Mesenchymal stem cell (in vitro differentiated cells and primary cell): ENCODE results near the gene SF3B3.

Experiments used
- DNase-seq: peaks from one replicate; pipeline ENCODE4 v3.0.0-alpha.2; 2013
- H2AFZ ChIP-seq: one replicate; pipeline ENCODE4 v1.6.1; 2013; ENCODE audit warnings: low read depth, mild to moderate bottlenecking, control low read depth, inconsistent platforms, low read length, moderate library complexity
- H2AK5ac ChIP-seq: 2 replicates; pipeline ENCODE4 v1.6.1; 2013; ENCODE audit warnings: low read length, moderate library complexity, mild to moderate bottlenecking, inconsistent platforms; ENCODE audit not compliant: severe bottlenecking
- H2BK120ac ChIP-seq: one replicate; pipeline ENCODE4 v1.6.1; 2013; ENCODE audit warnings: low read depth, mild to moderate bottlenecking, inconsistent platforms, low read length, moderate library complexity
- H2BK12ac ChIP-seq, 2 experiments: one replicate each; pipeline ENCODE4 v1.6.1; 2013; ENCODE audit warnings: inconsistent platforms in 2 of 2, low read length in 2 of 2, mild to moderate bottlenecking in 2 of 2, moderate library complexity in 2 of 2, control low read depth in 1 of 2
- H2BK15ac ChIP-seq: one replicate; pipeline ENCODE4 v1.6.1; 2013; ENCODE audit warnings: mild to moderate bottlenecking, low read depth, inconsistent platforms; ENCODE audit not compliant: poor library complexity, severe bottlenecking
- H2BK5ac ChIP-seq: 2 replicates; pipeline ENCODE4 v1.6.1; 2013; ENCODE audit warnings: low read depth, mild to moderate bottlenecking, low read length, control low read depth, inconsistent platforms; ENCODE audit not compliant: poor library complexity, severe bottlenecking
- H3K14ac ChIP-seq, 2 experiments: one replicate each; pipeline ENCODE4 v1.6.1; 2013; ENCODE audit warnings: inconsistent platforms in 2 of 2, low read length in 2 of 2, control low read depth in 1 of 2, mild to moderate bottlenecking in 1 of 2, moderate library complexity in 1 of 2
- H3K18ac ChIP-seq, 2 experiments: one replicate each; pipeline ENCODE4 v1.6.1; 2013; ENCODE audit warnings: inconsistent platforms in 2 of 2, low read length in 2 of 2, control low read depth in 1 of 2, low read depth in 1 of 2, mild to moderate bottlenecking in 1 of 2
- H3K23ac ChIP-seq, 2 experiments: one replicate each; pipeline ENCODE4 v1.6.1; 2013; ENCODE audit warnings: inconsistent platforms in 2 of 2, low read length in 2 of 2, mild to moderate bottlenecking in 2 of 2, moderate library complexity in 2 of 2, control low read depth in 1 of 2
- H3K27ac ChIP-seq: 2 replicates; pipeline ENCODE4 v1.5.1; 2013; ENCODE audit warnings: mild to moderate bottlenecking, moderate library complexity, low read length, control low read depth, inconsistent platforms; ENCODE audit not compliant: poor library complexity, severe bottlenecking
- H3K27me3 ChIP-seq, 2 experiments: 2 replicates each; pipeline versions ENCODE4 v1.6.1 to v1.7.0; 2013; ENCODE audit warnings: low read length in 2 of 2, mild to moderate bottlenecking in 2 of 2, moderate library complexity in 2 of 2, control low read depth in 1 of 2, inconsistent platforms in 1 of 2; ENCODE audit not compliant: control insufficient read depth in 1 of 2, insufficient read depth in 1 of 2
- H3K36me3 ChIP-seq, 2 experiments: 2 replicates each; pipeline versions ENCODE4 v1.6.1 to v1.7.0; 2013; ENCODE audit warnings: low read length in 2 of 2, control low read depth in 1 of 2, inconsistent platforms in 1 of 2, low read depth in 1 of 2, mild to moderate bottlenecking in 1 of 2; ENCODE audit not compliant: insufficient read depth in 2 of 2, control insufficient read depth in 1 of 2
- H3K4ac ChIP-seq, 2 experiments: one replicate each; pipeline ENCODE4 v1.6.1; 2013; ENCODE audit warnings: inconsistent platforms in 2 of 2, low read length in 2 of 2, mild to moderate bottlenecking in 2 of 2, moderate library complexity in 2 of 2, control low read depth in 1 of 2, low read depth in 1 of 2
- H3K4me1 ChIP-seq: 2 replicates; pipeline ENCODE4 v1.6.1; 2013; ENCODE audit warnings: low read depth, low read length, control low read depth; ENCODE audit not compliant: control insufficient read depth, insufficient read depth
- H3K4me2 ChIP-seq: 2 replicates; pipeline ENCODE4 v1.6.1; 2013; ENCODE audit warnings: low read length, mild to moderate bottlenecking, inconsistent platforms; ENCODE audit not compliant: poor library complexity, severe bottlenecking
- H3K4me3 ChIP-seq, 2 experiments: 2 replicates each; pipeline versions ENCODE4 v1.5.1 to v1.7.0; 2013; ENCODE audit warnings: low read length in 2 of 2, mild to moderate bottlenecking in 2 of 2, control low read depth in 1 of 2, low read depth in 1 of 2; ENCODE audit not compliant: insufficient read depth in 1 of 2
- H3K79me1 ChIP-seq: replicated peaks from 2 replicates; pipeline ENCODE4 v1.6.1; 2013; ENCODE audit warnings: mild to moderate bottlenecking, control low read depth, low read length, inconsistent platforms; ENCODE audit not compliant: poor library complexity, severe bottlenecking
- H3K9ac ChIP-seq: 2 replicates; pipeline ENCODE4 v1.7.0; 2013; ENCODE audit warnings: mild to moderate bottlenecking, low read length, moderate library complexity
- H3K9me3 ChIP-seq: 2 replicates; pipeline ENCODE4 v1.7.0; 2013; ENCODE audit warnings: mild to moderate bottlenecking, low read length; ENCODE audit not compliant: control insufficient read depth
- H4K8ac ChIP-seq: one replicate; pipeline ENCODE4 v1.6.1; 2013; ENCODE audit warnings: inconsistent platforms, mild to moderate bottlenecking, low read length, moderate library complexity
- H4K91ac ChIP-seq: one replicate; pipeline ENCODE4 v1.6.1; 2013; ENCODE audit warnings: mild to moderate bottlenecking, low read length, inconsistent platforms
- WGBS: methylation state at CpG from one replicate; pipeline ENCODE4 v1.1.7; 2013; ENCODE audit warnings: mixed read lengths; 5-methylcytosine and 5-hydroxymethylcytosine counted together

The SF3B3 gene

GRCh38 chr16:70563636-70564035 lies 40.0 kb downstream of the SF3B3 start:
- Histone ChIP-seq H2BK12ac (no peak overlapping the region), H3K27ac (no peak overlapping the region), H3K4me2 (no peak overlapping the region), H3K27me3 (no peaks in the 10 kb centered on the region), H3K36me3 (peaks cover 60 to 98% of the 10 kb centered on the region in 2 experiments), H2AFZ (no peak overlapping the region), H4K8ac (no peak overlapping the region), H4K91ac (no peak overlapping the region), H2BK120ac (no peak overlapping the region), H3K9ac (peak overlapping the region; percentile 60), H3K4me3 (no peak overlapping the region), H3K9me3 (no peaks in the 10 kb centered on the region), H2BK5ac (no peak overlapping the region), H3K18ac (no peak overlapping the region), H2AK5ac (no peak overlapping the region), H3K14ac (no peak overlapping the region), H3K79me1 (peaks cover 23% of the 10 kb centered on the region), H2BK15ac (no peak overlapping the region), H3K23ac (no peak overlapping the region), H3K4me1 (no peaks in the 10 kb centered on the region), H3K4ac (no peak overlapping the region)
- peak; percentile 23 for DNase-seq
- 95% methylated on average over 7 of the region's 7 CpGs for WGBS

GRCh38 chr16:70565053-70565452 lies 41.4 kb downstream of the SF3B3 start:
- WGBS: 96% methylated on average over 4 of the region's 4 CpGs
- no peak for DNase-seq
- Histone ChIP-seq H3K9ac (no peak overlapping the region), H2BK5ac (no peak overlapping the region), H3K4ac (no peak overlapping the region), H2AK5ac (no peak overlapping the region), H3K14ac (no peak overlapping the region), H3K27ac (no peak overlapping the region), H3K27me3 (no peaks in the 10 kb centered on the region), H3K4me3 (no peak overlapping the region), H2BK12ac (no peak overlapping the region), H4K8ac (no peak overlapping the region), H3K23ac (no peak overlapping the region), H3K18ac (no peak overlapping the region), H2AFZ (no peak overlapping the region), H3K9me3 (no peaks in the 10 kb centered on the region), H2BK120ac (no peak overlapping the region), H3K36me3 (peaks cover 66 to 98% of the 10 kb centered on the region in 2 experiments), H4K91ac (peak overlapping the region; percentile 43), H3K4me2 (no peak overlapping the region), H3K4me1 (peaks cover 2% of the 10 kb centered on the region), H2BK15ac (no peak overlapping the region), H3K79me1 (peaks cover 23% of the 10 kb centered on the region)

GRCh38 chr16:70568601-70569237 lies 45.1 kb downstream of the SF3B3 start:
- H2AK5ac ChIP-seq: no peak overlapping the region
- no peaks in the 10 kb centered on the region for H3K9me3 ChIP-seq
- no peaks in the 10 kb centered on the region for H3K27me3 ChIP-seq
- no peak overlapping the region for H3K23ac ChIP-seq
- H4K91ac ChIP-seq: no peak overlapping the region
- peaks cover 8% of the 10 kb centered on the region for H3K4me1 ChIP-seq
- H3K9ac ChIP-seq: no peak overlapping the region
- peaks cover 67 to 90% of the 10 kb centered on the region in 2 experiments for H3K36me3 ChIP-seq
- H3K4me2 ChIP-seq: no peak overlapping the region
- peaks cover 22% of the 10 kb centered on the region for H3K79me1 ChIP-seq
- no peak overlapping the region for H3K4me3 ChIP-seq
- H2AFZ ChIP-seq: no peak overlapping the region
- H4K8ac ChIP-seq: no peak overlapping the region
- no peak overlapping the region for H3K27ac ChIP-seq
- no peak overlapping the region for H3K14ac ChIP-seq
- no peak overlapping the region for H3K18ac ChIP-seq
- DNase-seq: no peak
- H3K4ac ChIP-seq: no peak overlapping the region
- no peak overlapping the region for H2BK15ac ChIP-seq
- H2BK12ac ChIP-seq: no peak overlapping the region
- H2BK120ac ChIP-seq: no peak overlapping the region
- no peak overlapping the region for H2BK5ac ChIP-seq
- WGBS: 95% methylated on average over 4 of the region's 5 CpGs

GRCh38 chr16:70569752-70570151 lies 46.1 kb downstream of the SF3B3 start:
- no peak overlapping the region for H3K9ac ChIP-seq
- H4K91ac ChIP-seq: no peak overlapping the region
- no peak overlapping the region for H2AFZ ChIP-seq
- peaks cover 62 to 86% of the 10 kb centered on the region in 2 experiments for H3K36me3 ChIP-seq
- no peak overlapping the region for H2BK12ac ChIP-seq
- H3K27ac ChIP-seq: no peak overlapping the region
- no peak overlapping the region for H3K4me2 ChIP-seq
- WGBS: 96% methylated on average over 5 of the region's 6 CpGs
- no peak overlapping the region for H3K18ac ChIP-seq
- no peak overlapping the region for H2BK5ac ChIP-seq
- no peak overlapping the region for H2BK120ac ChIP-seq
- no peak overlapping the region for H4K8ac ChIP-seq
- H3K4me3 ChIP-seq: no peak overlapping the region
- H3K14ac ChIP-seq: no peak overlapping the region
- H3K9me3 ChIP-seq: no peaks in the 10 kb centered on the region
- peaks cover 22% of the 10 kb centered on the region for H3K79me1 ChIP-seq
- no peaks in the 10 kb centered on the region for H3K27me3 ChIP-seq
- DNase-seq: no peak
- H2BK15ac ChIP-seq: no peak overlapping the region
- no peak overlapping the region for H2AK5ac ChIP-seq
- peaks cover 14% of the 10 kb centered on the region for H3K4me1 ChIP-seq
- no peak overlapping the region for H3K4ac ChIP-seq
- no peak overlapping the region for H3K23ac ChIP-seq
